SK-N-MC (cell line): ENCODE measurements around the gene NACAD.

Experiments used
- EZH2 ChIP-seq: fragments of 200-600 bp; sonication (generic); IDR thresholded peaks from one replicate; pipeline ENCODE4 v1.6.1; 2017; ENCODE audit warnings: antibody characterized with exemption
- FOXP2 ChIP-seq: optimal IDR thresholded peaks from 2 replicates; pipeline ENCODE3; 2011; ENCODE audit warnings: mild to moderate bottlenecking, moderate library complexity; ENCODE audit not compliant: insufficient read depth; ENCODE audit errors: extremely low read length, control extremely low read depth
- POLR2AphosphoS5 ChIP-seq: IDR thresholded peaks from 2 replicates; pipeline ENCODE4 v1.6.1; 2012; ENCODE audit warnings: mild to moderate bottlenecking, low read depth, low read length, borderline replicate concordance

GRCh38 chr7:45048748-45049147 is 40.0 kb downstream of the NACAD start:
- TF ChIP-seq POLR2AphosphoS5 (no peak), EZH2 (no peak), FOXP2 (no peak)
